Left ventricle myocardium inferior (tissue), 1 donor: ENCODE measurements around the gene ZNF619. TPM values are rescaled to one million over a fixed set of nuclear protein-coding genes. Genes with fewer than 3 reads are reported as not detected.

Experiments
- DNase-seq: peaks from one replicate; pipeline ENCODE4 v3.0.0-alpha.2; 2020
- H3K27ac ChIP-seq: fragments of 200-600 bp; replicated peaks from 2 replicates; pipeline ENCODE4 v1.8.0; 2021
- H3K27me3 ChIP-seq: fragments of 200-600 bp; 2 replicates; pipeline ENCODE4 v1.8.0; 2021; ENCODE audit warnings: low read depth
- H3K36me3 ChIP-seq: fragments of 200-600 bp; 2 replicates; pipeline ENCODE4 v1.8.0; 2021
- H3K4me1 ChIP-seq: fragments of 200-600 bp; 2 replicates; pipeline ENCODE4 v1.8.0; 2021
- H3K4me3 ChIP-seq: fragments of 200-600 bp; 2 replicates; pipeline ENCODE4 v1.8.0; 2021; ENCODE audit warnings: mild to moderate bottlenecking, moderate library complexity
- H3K9me3 ChIP-seq: fragments of 200-600 bp; replicated peaks from 2 replicates; pipeline ENCODE4 v1.8.0; 2021
- CTCF ChIP-seq: fragments of 200-600 bp; IDR thresholded peaks from 2 replicates; pipeline ENCODE4 v1.8.0; 2021; ENCODE audit warnings: antibody characterized with exemption, mild to moderate bottlenecking, borderline replicate concordance
- intact Hi-C: fragments of 100-400 bp; cut with micrococcal nuclease; formaldehyde crosslinking; loops from one replicate; pipeline ENCODE4 v1.11.0; 2022
- total RNA-seq: library from RNA; stranded (reverse); fragmentation: NEBNext Ultra II Directional; extraction: Animal tissue kit (Norgen Biotek cat#: 25700); gene quantifications from one replicate; pipeline ENCODE4 v1.2.1, GENCODE V29; 2021
- donor health status: DM: no; HTN: yes; CAD: no; lungs with severe emphysema.

ZNF619 gene
- total RNA-seq, 1 donor from 2014 or later = 3.6 TPM

DNA sequence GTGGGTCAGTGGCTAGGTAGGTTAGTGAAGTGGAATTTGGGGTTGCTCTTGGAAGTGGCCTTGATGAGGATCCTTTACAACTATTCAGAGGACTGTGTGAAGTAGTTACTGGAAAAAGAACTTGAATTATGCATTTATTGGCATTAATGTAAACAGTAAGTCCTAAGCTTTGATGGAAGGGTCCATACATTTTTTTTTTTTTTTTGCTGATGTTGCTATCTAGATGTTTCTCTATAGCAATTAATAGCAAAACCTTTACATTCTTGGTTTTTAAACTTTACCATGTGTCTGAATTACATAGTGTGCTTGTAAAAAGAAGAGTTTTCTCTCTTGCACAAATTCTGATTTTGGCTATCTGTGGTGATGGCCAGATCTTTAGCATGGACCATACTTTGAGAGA lies 57.4 kb downstream of the ZNF619 start:
- TF ChIP-seq CTCF = no peak
- Histone ChIP-seq H3K27ac (no peak overlapping the region), H3K27me3 (no peaks in the 10 kb centered on the region), H3K36me3 (peaks cover 98% of the 10 kb centered on the region), H3K4me3 (no peak overlapping the region), H3K4me1 (no peaks in the 10 kb centered on the region), H3K9me3 (peaks cover 71% of the 10 kb centered on the region)
- no peak for DNase-seq
- intact Hi-C loops = no loop called here

Other genes starting within 250 kb of the ZNF619 start
- gene EIF1B, start 167.4 kb upstream of the ZNF619 start, total RNA-seq = 416 TPM
- 0.11 TPM for gene ENTPD3, start 89.9 kb upstream of the ZNF619 start, total RNA-seq
- 901 TPM for gene RPL14, start 19.8 kb upstream of the ZNF619 start, total RNA-seq
- 2.3 TPM for gene ZNF620, start 28.9 kb downstream of the ZNF619 start, total RNA-seq
- gene ZNF621, start 47.8 kb downstream of the ZNF619 start, total RNA-seq = 10.2 TPM